GM18499 (cell line): ENCODE results near the gene DNAJB8.

Experiments
- ATAC-seq: cut with Tn5 transposase; IDR thresholded peaks from one replicate; pipeline ENCODE4 v1.9.1; 2021; ENCODE audit warnings: moderate number of reproducible peaks; ENCODE audit not compliant: insufficient read depth, unreplicated experiment

DNAJB8 gene

GRCh38 chr3:128452678-128453275 lies 13.9 kb downstream of the DNAJB8 start:
- ATAC-seq = no peak

GRCh38 chr3:128452120-128452519 lies 14.6 kb downstream of the DNAJB8 start:
- ATAC-seq = no peak

- ATAC-seq = no peak
These were observed 17.5 kb downstream of the DNAJB8 start for GRCh38 chr3:128449111-128449638.

- no peak for ATAC-seq
These were observed 18.2 kb downstream of the DNAJB8 start for GRCh38 chr3:128448491-128448890.

- no peak for ATAC-seq
These were observed 19.1 kb downstream of the DNAJB8 start for GRCh38 chr3:128447561-128448013.

- no peak for ATAC-seq
These were observed 19.9 kb downstream of the DNAJB8 start for GRCh38 chr3:128446821-128447220.

- no peak for ATAC-seq
These were observed 21.3 kb downstream of the DNAJB8 start for GRCh38 chr3:128445357-128445756.

GRCh38 chr3:128443771-128444170 lies 22.9 kb downstream of the DNAJB8 start:
- no peak for ATAC-seq

GRCh38 chr3:128442949-128443348 lies 23.7 kb downstream of the DNAJB8 start:
- ATAC-seq = no peak

GRCh38 chr3:128442070-128442469 lies 24.6 kb downstream of the DNAJB8 start:
- no peak for ATAC-seq

GRCh38 chr3:128439226-128439625 lies 27.5 kb downstream of the DNAJB8 start:
- ATAC-seq = no peak

- no peak for ATAC-seq
These were observed 28.1 kb downstream of the DNAJB8 start for GRCh38 chr3:128438488-128439072.

GRCh38 chr3:128436214-128436613 lies 30.5 kb downstream of the DNAJB8 start:
- ATAC-seq = no peak

GRCh38 chr3:128435561-128435960 lies 31.1 kb downstream of the DNAJB8 start:
- ATAC-seq = no peak

GRCh38 chr3:128435058-128435457 lies 31.6 kb downstream of the DNAJB8 start:
- ATAC-seq = no peak

GRCh38 chr3:128434524-128434923 lies 32.2 kb downstream of the DNAJB8 start:
- ATAC-seq = no peak

GRCh38 chr3:128433837-128434165 lies 32.9 kb downstream of the DNAJB8 start:
- no peak for ATAC-seq

GRCh38 chr3:128432971-128433836 lies 33.5 kb downstream of the DNAJB8 start:
- no peak for ATAC-seq

GRCh38 chr3:128432301-128432970 lies 34.3 kb downstream of the DNAJB8 start:
- no peak for ATAC-seq

GRCh38 chr3:128431803-128432300 lies 34.8 kb downstream of the DNAJB8 start:
- no peak for ATAC-seq
